AG04450 (cell line): Measurements from ENCODE around the gene SLC9A2. TPM values are rescaled to one million over a fixed set of nuclear protein-coding genes. Genes with fewer than 3 reads are reported as not detected.

Experiments used
- CTCF ChIA-PET: fragments of 300-600, 350-600 bp; formaldehyde crosslinking; extraction: SDS; loops from one replicate; lab custom pipeline; 2022; ENCODE audit warnings: antibody characterized with exemption, inconsistent platforms; lab: Charles Lee
- POLR2A ChIA-PET: fragments of 350-600 bp; formaldehyde crosslinking; extraction: SDS; loops from one replicate; lab custom pipeline; 2021; ENCODE audit warnings: antibody characterized with exemption, inconsistent platforms; lab: Yijun Ruan, JAX
- DNase-seq: peaks from one replicate; pipeline ENCODE4 v3.0.0-alpha.2; 2011; ENCODE audit warnings: low read depth, low spot score
- H3K27ac ChIP-seq: one replicate; pipeline ENCODE4 v1.5.1; 2012; ENCODE audit warnings: low read depth, low read length, control low read depth
- H3K27me3 ChIP-seq: one replicate; pipeline ENCODE4 v1.6.0; 2012; ENCODE audit warnings: low read length; ENCODE audit not compliant: control insufficient read depth, insufficient read depth
- H3K4me3 ChIP-seq: 2 replicates; pipeline ENCODE4 v1.5.1; 2011; ENCODE audit warnings: mild to moderate bottlenecking, low read depth, low read length, control low read depth
- H3K9me3 ChIP-seq: 2 replicates; pipeline ENCODE4 v1.5.1; 2012; ENCODE audit warnings: low read length; ENCODE audit not compliant: control insufficient read depth, insufficient read depth
- CTCF ChIP-seq: IDR thresholded peaks from 2 replicates; pipeline ENCODE4 v1.5.1; 2011; ENCODE audit warnings: low read depth, low read length, control low read depth, inconsistent platforms
- polyA plus RNA-seq: library from polyadenylated mRNA; depleted of rRNA; stranded (reverse); fragments of >200 nt; gene quantifications from 2 replicates; pipeline ENCODE4 v1.2.3, GENCODE V29; 2011

SLC9A2 gene
- polyA plus RNA-seq, 1 experiment: not detected

GRCh38 chr2:102582845-102583244, 36.5 kb upstream of the SLC9A2 start:
- Histone ChIP-seq H3K4me3 (no peak overlapping the region), H3K27ac (no peak overlapping the region), H3K27me3 (no peaks in the 10 kb centered on the region), H3K9me3 (no peaks in the 10 kb centered on the region)
- ChIA-PET POLR2A (no interaction called here), CTCF (no interaction called here)
- no peak for DNase-seq
- TF ChIP-seq CTCF: no peak

- TF ChIP-seq CTCF: no peak
- DNase-seq: no peak
- Histone ChIP-seq H3K27me3 (peaks cover 2% of the 10 kb centered on the region), H3K9me3 (no peaks in the 10 kb centered on the region), H3K27ac (no peak overlapping the region), H3K4me3 (no peak overlapping the region)
- ChIA-PET CTCF (interaction anchor here (0.6 to 1.5 kb wide), 3 partner anchors 106 to 144 kb away, joined by 3 to 4 read pairs (median 3); no protein-coding TSS in a partner anchor), POLR2A (no interaction called here)
Measured at GRCh38 chr2:102585847-102586404, 33.4 kb upstream of the SLC9A2 start.

- CTCF ChIA-PET: interaction anchor here (1.3 kb wide), 1 partner anchor 115 kb away, joined by 3 read pairs; the partner anchor contains the start of gene SLC9A4
- no peak for DNase-seq
- POLR2A ChIA-PET: no interaction called here
Measured at GRCh38 chr2:102588213-102588939, 31.0 kb upstream of the SLC9A2 start.

GRCh38 chr2:102589444-102589843, 29.9 kb upstream of the SLC9A2 start:
- ChIA-PET CTCF (interaction anchor here (1.3 kb wide), 1 partner anchor 116 kb away, joined by 3 read pairs; the partner anchor contains the start of gene SLC9A4), POLR2A (no interaction called here)
- no peak overlapping the region for H3K27ac ChIP-seq
- no peak overlapping the region for H3K4me3 ChIP-seq
- no peak for TF ChIP-seq CTCF
- no peaks in the 10 kb centered on the region for H3K9me3 ChIP-seq
- H3K27me3 ChIP-seq: peaks cover 2% of the 10 kb centered on the region
- DNase-seq: no peak

More at GRCh38 chr2:102588213-102588939, 31.0 kb upstream of the SLC9A2 start:
- Histone ChIP-seq H3K27ac (no peak overlapping the region), H3K9me3 (no peaks in the 10 kb centered on the region), H3K27me3 (peaks cover 2% of the 10 kb centered on the region), H3K4me3 (no peak overlapping the region)
- no peak for TF ChIP-seq CTCF

GRCh38 chr2:102591491-102592045, 27.8 kb upstream of the SLC9A2 start:
- H3K9me3 ChIP-seq: no peaks in the 10 kb centered on the region
- H3K4me3 ChIP-seq: no peak overlapping the region
- no peak for DNase-seq
- CTCF ChIA-PET: interaction anchor here (1.0 to 2.9 kb wide), 2 partner anchors 24 to 118 kb away, joined by 3 to 21 read pairs; partner anchors contain the start of gene SLC9A4
- POLR2A ChIA-PET: no interaction called here
- no peak overlapping the region for H3K27ac ChIP-seq
- peaks cover 2% of the 10 kb centered on the region for H3K27me3 ChIP-seq
- TF ChIP-seq CTCF: no peak
